HG02610 (cell line): ENCODE data around the gene MRPL49.

Source experiments
- ATAC-seq: cut with Tn5 transposase; IDR thresholded peaks from one replicate; pipeline ENCODE4 v1.9.1; 2021; ENCODE audit warnings: mild to moderate bottlenecking, moderate library complexity; ENCODE audit not compliant: unreplicated experiment

The MRPL49 gene

DNA sequence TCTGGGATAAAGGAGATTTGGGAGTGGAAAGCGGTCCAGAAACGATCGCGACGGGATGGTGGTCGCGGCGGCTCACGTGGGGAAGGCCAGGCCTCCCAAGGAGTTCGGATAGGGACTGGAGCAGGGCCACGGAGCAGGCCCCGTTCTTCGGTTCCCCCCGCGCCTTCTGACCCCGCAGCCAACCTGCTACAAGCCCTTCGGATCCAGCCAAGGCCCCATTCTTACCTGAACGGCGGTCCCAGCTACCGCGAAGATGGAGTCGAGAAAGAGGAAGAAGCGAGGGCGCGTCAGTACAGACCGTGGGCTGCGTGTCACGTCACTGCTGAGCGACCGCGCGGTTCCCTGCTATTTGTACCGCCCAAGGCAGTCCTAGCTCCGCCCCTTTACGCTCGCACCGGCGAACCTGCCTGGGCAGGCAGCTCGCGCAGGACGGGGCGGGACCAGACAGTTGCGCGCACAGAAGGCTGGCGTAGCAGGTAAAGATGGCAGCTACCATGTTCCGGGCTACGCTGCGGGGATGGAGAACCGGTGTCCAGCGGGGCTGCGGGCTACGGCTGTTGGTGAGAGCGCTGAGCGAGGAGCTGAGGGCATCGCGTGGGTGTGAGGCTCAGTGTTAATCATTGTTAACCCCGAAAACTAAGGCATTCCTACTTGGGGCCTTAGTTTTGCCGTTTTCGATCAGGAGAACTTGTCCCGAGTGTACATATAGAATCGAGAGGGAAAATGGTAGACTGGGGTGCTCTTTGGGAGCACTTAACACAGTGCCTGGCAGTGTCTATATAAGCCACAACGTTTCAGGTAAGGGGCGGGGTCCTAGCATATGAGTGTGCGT is at the start of gene MRPL49, which contains the start of gene FAU:
TSS of gene MRPL49 (plus strand) at position 457 of the 832 bp plus-strand sequence. CDS start at position 483, 26 bp downstream.
TSS of gene FAU (minus strand) at position 270 of the 832 bp plus-strand sequence. CDS start 321 bp downstream, outside the sequence.
- peak; percentile 70 for ATAC-seq

DNA sequence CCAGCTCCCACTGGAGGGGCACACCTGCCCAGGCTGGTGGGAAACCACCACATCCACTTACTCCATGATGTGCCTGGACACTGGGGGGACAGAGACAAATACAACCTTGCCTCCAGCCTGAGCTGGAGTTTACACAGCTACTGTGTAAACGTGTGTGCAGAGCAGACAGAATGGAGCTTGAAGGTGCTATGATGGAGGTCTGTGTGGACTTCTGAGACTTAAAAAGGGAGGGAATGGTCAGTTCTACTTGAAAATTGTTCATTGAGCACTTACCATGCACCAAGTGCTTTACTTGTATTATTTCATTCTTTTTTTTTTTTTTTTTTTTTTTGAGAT is 49.5 kb upstream of the MRPL49 start:
- ATAC-seq, result no peak

DNA sequence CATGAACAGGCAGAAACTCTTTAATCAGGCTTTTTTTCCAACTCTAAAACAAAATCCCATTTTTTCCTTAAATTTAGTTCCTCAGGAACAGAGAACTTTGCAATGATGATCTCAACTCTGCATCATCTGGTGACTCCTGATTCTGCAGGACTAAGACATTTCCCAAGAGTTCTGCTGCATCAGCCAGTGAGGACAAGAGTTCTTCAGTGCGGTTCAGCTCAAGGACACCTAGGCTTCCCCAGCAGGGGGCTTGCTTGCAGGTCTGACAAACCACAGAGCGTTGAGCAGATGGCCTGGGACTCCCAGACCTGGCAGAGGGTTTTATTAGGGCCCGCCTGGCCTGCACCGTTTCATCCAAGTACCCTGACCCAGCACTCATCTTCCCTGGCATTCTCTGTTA is 44.7 kb upstream of the MRPL49 start:
- no peak for ATAC-seq

DNA sequence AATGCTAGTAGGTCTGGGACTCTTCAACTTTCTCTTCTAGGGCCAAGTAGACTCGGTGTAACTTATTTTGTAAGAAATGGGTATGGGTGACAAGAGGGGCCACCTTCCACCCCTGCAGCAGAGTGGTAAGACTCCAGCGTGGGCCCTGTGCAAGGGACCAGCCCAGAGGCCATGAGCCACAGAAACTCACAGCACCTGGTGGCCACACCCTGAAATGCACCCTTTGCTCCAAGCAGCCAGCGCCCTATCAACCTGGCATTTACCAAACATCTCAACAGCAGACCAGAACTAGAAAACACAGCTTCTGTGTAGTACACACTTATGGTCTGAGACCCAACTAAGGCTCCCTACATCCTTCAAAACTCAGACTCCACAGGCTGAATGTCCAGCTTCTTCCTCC is 44.0 kb upstream of the MRPL49 start:
- no peak for ATAC-seq

DNA sequence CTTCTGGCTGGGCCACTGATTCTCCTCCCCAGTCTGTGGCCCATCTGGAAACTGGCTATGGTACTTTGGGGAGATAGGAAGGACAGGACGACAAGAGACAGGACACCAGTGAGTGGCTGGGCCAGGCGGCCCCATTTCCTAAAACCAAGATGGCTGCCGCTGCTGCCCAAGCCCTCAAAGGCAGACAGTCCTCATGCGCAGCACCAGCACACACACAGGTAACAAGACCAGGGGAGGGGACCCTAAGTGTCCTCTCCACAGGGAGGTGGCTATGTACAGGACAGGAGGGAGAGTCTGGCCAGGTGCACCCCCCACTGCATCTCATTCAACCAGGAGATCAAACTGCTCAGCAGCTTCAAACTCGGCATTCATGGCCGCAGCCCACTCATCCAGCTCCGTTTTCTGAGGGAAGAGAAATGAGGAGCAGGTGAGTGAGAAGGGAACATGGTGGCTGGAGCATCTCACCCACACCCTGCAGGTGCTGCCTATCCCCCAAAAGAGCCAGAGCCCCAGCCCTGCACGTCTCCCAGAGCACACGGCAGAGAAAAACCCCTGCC is 43.3 kb upstream of the MRPL49 start:
- ATAC-seq, result no peak

DNA sequence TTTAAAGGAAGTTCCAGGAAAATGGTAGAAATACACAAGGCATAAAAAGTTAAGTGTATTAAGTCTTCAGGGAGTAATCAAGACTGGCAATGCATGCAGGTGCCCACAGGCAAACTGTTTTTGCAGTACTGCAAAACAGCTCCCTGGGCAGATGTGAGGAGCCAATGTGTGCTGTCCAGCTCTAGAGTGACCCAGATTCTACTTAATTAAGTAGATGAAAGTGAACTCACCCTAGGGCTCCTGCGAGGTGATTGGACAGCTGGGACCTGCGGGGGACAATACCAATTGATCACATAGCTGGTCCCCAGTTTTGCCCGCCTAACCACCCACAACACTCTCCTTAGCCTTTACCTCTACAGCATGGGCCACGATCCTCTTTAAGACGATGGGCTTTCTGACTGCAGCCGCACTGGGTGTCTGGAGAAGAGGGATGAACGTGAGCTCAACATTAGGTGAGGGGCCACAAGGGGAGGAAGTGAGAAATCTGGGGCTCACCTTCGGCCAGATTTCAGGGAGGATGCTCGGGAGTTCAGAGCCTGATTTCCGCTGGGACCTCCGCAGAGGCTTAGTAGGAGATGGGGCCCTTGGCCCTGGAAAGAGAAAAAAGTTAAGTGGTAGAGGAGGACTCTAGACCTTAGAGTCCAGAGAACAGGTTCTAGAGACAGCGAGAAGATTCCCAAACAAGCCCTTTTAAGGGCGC is 38.8 kb upstream of the MRPL49 start:
- ATAC-seq, result peak; percentile 9

DNA sequence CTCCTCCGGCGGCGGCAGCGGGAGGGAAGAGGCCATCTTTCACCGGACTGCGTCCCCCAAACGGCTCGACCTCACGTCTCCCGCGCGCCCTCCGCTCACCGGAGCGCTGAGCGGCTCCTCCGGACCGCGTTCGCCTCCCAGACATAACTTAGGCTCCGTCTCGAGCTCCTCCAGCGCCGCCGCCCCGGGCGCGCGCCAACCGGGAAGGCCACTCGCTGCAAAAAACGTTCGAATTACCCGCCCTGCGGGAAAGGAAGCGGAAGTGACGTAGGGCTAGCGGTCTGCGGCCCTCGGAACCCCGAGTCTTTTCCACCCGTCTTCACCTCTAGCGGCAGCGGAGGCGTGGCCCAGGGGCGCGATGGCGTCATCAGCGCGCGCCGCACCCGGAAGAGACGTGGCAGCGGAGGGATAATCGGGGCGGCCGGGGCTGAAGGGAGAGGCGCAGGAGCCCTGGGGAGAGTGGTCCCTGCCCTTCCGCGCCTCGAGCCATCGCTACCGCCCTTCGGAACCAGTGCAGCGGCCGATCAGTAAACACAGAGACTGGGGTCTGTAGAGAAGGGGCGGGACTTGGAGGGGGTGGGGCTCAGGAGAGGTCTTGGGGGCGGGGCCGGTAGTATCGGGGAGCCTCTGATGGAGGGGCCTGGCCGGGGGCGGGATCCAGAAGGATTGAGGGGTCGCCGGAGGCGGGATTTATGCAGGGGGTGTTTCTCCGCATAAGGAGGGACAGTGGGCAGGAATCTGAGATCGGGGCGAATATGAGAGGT is 38.1 kb upstream of the MRPL49 start, which contains the start of the genes CDCA5 and ZFPL1:
TSS of gene CDCA5 (minus strand) at position 207 of the 764 bp plus-strand sequence. CDS start at position 145, 62 bp downstream.
TSS of gene ZFPL1 (plus strand) at position 389 of the 764 bp plus-strand sequence. CDS start 477 bp downstream, outside the sequence.
- peak; percentile 71 for ATAC-seq

DNA sequence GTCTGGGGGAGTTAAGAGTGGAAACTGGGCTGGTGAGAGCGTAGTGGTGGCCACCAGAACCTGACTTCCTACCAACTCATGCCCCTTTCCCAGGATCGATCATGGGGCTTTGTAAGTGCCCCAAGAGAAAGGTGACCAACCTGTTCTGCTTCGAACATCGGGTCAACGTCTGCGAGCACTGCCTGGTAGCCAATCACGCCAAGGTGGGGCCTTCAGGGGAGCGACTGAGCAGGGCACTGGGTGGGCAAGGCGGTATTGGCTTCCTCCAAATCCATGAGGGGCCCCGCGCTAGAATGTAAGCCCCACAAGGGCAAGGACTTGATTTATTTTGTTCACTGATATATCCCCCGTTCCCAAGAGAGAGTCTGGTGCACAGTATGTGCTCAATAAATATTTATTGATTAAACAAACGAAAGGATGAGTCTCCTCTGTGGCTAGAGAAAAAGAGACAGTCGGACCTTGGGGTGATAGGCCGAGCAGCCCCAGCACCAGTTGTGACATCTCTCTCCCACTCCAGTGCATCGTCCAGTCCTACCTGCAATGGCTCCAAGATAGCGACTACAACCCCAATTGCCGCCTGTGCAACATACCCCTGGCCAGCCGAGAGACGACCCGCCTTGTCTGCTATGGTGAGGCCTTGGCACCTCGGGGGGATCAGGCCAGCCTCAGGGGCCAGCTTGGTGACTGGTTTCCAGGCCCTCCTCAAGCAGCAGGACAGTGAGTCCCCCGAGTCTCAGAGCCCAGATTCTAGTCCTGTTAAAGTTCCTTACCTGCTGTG is 37.3 kb upstream of the MRPL49 start:
- ATAC-seq, result no peak

DNA sequence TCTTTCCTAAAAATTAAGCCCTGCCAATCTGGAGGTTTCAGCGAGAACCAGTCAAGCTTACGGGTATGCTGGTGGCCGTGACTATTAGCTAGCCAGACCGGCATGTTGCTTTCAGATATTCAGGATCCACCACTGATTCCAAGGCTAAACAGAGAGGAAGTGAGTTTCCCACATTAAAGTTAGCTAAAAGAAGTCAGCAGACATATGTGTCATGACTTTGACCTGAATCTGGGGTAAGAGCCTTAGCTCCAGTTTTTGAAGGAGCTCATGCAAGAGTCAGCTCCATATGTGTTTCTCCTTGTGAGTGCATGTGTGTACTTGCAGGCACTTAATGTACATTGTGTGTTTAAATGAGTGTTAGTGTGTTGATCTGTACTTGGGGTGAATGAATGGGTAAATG is 36.7 kb upstream of the MRPL49 start:
- no peak for ATAC-seq

DNA sequence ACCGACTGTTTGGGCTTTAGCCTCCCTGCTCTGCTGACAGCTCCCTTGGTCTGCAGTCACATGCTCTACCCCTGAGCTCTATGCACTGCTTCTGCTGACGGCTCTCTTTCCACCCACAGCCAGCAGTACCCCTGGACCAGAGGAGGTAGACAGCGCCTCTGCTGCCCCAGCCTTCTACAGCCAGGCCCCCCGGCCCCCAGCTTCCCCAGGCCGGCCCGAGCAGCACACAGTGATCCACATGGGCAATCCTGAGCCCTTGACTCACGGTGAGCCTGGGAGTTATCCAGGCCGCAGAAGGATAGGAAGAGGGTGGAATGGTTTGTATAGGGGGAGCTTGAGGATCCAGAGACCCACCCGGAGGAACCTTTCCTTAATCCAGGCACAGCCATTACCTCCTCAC is 35.3 kb upstream of the MRPL49 start:
- ATAC-seq, result no peak

DNA sequence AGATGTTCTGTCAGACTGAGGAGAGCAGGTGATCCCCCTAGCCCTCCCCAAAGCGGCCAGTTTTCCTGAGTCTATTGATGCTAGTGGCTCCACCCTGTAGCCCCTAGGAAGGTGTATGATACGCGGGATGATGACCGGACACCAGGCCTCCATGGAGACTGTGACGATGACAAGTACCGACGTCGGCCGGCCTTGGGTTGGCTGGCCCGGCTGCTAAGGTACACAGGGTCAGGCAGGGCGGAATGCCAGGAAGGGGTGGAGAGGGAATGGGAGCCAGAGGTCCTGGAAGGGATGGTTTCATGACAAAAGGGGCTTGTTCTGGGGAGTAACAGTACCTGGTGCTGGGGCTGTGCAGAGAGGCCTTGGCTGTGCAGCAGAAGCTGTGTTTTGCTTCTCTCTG is 34.9 kb upstream of the MRPL49 start:
- ATAC-seq, result no peak

DNA sequence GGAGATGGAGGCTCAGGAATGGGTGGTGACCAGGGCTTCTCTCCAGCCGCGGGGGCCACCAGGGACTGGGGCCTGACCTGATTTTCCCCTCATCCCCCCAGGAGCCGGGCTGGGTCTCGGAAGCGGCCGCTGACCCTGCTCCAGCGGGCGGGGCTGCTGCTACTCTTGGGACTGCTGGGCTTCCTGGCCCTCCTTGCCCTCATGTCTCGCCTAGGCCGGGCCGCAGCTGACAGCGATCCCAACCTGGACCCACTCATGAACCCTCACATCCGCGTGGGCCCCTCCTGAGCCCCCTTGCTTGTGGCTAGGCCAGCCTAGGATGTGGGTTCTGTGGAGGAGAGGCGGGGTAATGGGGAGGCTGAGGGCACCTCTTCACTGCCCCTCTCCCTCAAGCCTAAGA is 34.3 kb upstream of the MRPL49 start:
- ATAC-seq, result no peak

DNA sequence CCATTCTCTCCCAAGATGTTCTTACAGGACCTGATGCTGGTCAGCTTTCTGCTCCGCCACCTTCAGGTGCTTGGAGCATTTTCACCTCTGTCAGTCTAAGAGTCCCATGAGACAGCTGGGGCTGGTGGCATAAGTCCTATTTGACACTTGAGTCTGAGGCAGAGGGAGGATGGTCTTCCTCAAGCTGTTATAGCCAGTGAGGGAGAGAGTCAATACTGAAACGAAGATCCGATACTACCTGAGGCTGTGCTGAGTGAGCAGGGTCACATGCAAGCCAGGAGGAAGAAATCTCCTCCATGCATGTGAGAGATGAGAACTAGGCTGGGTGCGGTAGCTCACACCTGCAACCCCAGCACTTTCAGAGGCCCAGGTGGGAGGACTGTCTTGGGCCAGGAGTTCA is 32.5 kb upstream of the MRPL49 start:
- no peak for ATAC-seq

DNA sequence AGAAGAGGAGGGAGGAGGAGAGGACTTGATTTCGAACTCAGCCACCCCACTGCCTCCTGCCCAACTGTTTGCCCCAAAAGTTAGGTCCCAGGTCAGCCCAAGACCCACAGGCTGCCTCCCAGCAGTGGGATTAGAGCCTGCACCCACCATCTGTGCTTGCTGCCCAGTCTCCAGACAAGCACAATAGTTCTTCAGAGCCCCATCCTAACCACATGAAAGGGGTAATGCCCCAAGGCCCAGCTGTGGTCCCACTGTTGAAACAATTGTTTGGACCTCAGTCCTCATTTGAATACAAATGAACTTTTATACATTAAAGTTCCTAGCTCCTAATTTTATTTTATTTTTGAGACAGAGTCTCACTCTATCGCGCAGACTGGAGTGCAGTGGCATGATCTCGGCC is 31.5 kb upstream of the MRPL49 start:
- no peak for ATAC-seq

DNA sequence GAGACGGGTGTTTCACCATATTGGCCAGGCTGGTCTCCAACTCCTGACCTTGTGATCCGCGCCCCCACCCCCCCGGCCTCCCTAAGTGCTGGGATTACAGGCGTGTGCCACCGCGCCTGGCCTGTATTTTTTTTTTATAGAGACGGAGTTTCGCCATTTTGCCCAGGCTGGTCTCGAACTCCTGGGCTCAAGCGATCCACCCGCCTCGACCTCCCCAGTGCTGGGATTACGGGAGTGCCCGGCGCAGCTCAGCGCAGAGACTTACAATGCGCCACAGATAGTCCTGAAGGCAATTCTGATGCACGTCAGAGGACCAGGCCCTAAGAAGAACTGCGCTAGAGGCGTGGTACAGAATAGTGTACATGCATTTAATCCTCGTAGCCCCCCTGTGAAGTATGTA is 26.7 kb upstream of the MRPL49 start:
- no peak for ATAC-seq

DNA sequence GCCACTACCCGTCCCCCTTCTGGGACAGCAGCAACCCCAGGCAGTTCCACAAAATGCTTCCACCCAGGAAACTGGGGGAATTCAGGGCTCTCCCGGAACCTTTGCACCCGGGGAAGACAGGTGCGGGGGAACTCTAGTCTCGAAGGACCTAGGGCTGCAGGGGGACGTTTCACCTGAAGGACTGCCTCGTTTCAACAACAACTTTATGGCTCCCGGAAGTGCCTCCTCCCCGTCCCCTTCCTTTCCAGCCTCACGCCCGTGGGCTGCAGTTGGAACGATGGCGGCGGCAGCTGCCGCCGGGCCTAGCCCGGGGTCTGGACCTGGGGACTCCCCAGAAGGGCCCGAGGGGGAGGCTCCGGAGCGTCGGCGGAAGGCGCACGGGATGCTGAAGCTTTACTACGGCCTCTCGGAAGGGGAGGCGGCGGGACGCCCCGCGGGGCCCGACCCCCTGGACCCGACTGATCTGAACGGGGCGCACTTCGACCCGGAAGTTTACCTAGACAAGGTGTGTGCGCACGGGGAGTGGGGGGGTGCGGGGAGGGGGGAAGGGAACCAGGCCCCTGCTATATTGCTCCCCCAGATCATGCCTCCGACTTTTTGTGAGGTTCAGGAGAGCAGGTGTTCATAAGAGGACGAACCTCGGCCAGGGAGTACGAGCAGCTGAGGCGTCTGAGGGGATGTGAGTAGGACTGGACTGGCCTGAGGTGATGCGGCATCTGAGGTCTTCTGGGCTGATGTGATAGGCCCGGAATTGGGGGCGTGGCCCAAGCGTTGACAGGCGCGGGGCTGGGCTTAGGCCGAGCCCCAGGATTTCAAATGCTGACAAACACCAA is 25.9 kb upstream of the MRPL49 start, which contains the start of gene VPS51:
TSS of gene VPS51 (plus strand) at position 241 of the 833 bp plus-strand sequence. CDS start at position 278, 37 bp downstream.
- ATAC-seq, result peak; percentile 71

DNA sequence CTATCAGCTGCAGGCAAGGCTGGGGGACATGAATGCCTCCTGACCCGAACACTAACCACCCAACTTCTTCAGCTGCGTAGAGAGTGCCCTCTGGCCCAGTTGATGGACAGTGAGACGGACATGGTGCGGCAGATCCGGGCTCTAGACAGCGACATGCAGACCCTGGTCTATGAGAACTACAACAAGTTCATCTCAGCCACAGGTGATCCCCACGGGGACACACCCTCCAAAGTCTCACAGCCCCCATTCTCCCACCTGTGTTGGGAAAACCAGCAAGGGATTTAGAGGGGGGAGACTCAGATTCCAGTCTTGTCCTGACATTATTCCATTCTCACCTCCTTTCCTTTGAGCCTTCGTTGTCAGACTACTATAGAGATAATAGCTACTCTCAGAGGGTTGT is 25.2 kb upstream of the MRPL49 start:
- no peak for ATAC-seq

DNA sequence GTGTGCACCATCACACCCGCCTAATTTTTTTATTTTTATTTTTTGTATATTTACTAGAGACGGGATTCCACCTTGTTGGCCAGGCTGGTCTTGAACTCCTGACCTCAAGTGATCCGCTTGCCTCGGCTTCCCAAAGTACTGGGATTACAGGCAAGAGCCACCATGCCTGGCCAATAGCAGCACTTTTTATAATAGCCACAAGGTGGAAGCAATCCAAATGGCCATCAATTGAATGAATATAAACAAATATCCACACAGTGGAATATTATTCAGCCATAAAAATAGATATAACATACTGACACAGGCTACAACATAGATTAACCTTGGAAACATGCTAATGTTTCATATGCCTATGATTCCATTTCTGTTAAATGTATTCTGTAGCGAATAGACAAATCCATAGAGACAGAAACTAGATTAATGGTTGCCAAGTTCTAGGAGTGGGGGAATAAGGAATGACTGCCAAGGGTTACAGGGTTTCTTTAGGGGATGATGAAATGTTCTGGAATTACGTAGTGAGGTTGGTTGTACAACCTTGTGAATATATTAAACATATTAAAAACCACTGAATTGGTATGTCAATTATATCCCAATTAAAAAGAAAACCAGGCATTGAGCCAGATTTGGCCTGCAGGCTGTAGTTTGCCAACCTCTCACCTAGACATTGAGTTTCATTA is 21.3 kb upstream of the MRPL49 start:
- no peak for ATAC-seq
